Activated naive CD4-positive, alpha-beta T cell treated with anti-CD3 and anti-CD28 coated beads for 36 hours (primary cell): ENCODE data around the gene UPF1. TPM values are rescaled to one million over a fixed set of nuclear protein-coding genes. Genes with fewer than 3 reads are reported as not detected.
"Not testable (repeated sequence)": the region's sequence is repeated elsewhere in the genome, so short reads cannot be mapped to it uniquely, and the experiment has no call there.

Source experiments
- CTCF ChIA-PET: fragments of 350-600 bp; sonication (Branson Sonifier 250); formaldehyde crosslinking; loops from one replicate; lab custom pipeline; 2021; ENCODE audit warnings: antibody characterized with exemption; lab: Charles Lee
- DNase-seq: peaks from one replicate; pipeline ENCODE4 v3.0.0-alpha.2; 2020
- H3K27ac Mint-ChIP-seq: one replicate; pipeline ENCODE4 v1.8.0; 2021; ENCODE audit warnings: mild to moderate bottlenecking, mixed read lengths
- H3K27me3 Mint-ChIP-seq: one replicate; pipeline ENCODE4 v1.8.0; 2021; ENCODE audit warnings: low read depth, mixed read lengths
- H3K36me3 Mint-ChIP-seq: one replicate; pipeline ENCODE4 v1.8.0; 2021; ENCODE audit warnings: low read depth, mixed read lengths
- H3K4me1 Mint-ChIP-seq: one replicate; pipeline ENCODE4 v1.8.0; 2021; ENCODE audit warnings: low read depth, mixed read lengths
- H3K4me3 Mint-ChIP-seq: one replicate; pipeline ENCODE4 v1.8.0; 2021; ENCODE audit warnings: mild to moderate bottlenecking, moderate library complexity, mixed read lengths
- H3K9me3 Mint-ChIP-seq: one replicate; pipeline ENCODE4 v1.8.0; 2021; ENCODE audit warnings: mixed read lengths
- intact Hi-C: fragments of 100-400 bp; cut with micrococcal nuclease; formaldehyde crosslinking; loops from one replicate; pipeline ENCODE4 v1.15.1; 2023
- total RNA-seq, 2 experiments: library from RNA; stranded (reverse); gene quantifications; one replicate each; pipeline ENCODE4 v1.2.3, GENCODE V29; 2021

The UPF1 gene
- total RNA-seq, 2 experiments from 2014 or later = 95.0 to 105 TPM

- H3K4me1 Mint-ChIP-seq = peaks cover 53% of the 10 kb centered on the region
- not testable (repeated sequence) for DNase-seq, H3K27me3 Mint-ChIP-seq, H3K9me3 Mint-ChIP-seq
- intact Hi-C loops = loop anchor here (5.0 kb wide), 2 partner anchors 440 to 830 kb away; partner anchors contain the start of gene IL12RB1
- CTCF ChIA-PET = interaction anchor here (1.3 to 1.8 kb wide), 2 partner anchors 30 to 69 kb away, joined by 4 read pairs; no protein-coding TSS in a partner anchor
- peaks cover 21% of the 10 kb centered on the region for H3K36me3 Mint-ChIP-seq
- H3K4me3 Mint-ChIP-seq = peak overlapping the region; percentile 66
- H3K27ac Mint-ChIP-seq = peak overlapping the region; percentile 63
Observed at GRCh38 chr19:18917593-18917992, 85.8 kb downstream of the UPF1 start.

Other genes starting within 250 kb of the UPF1 start
- gene REX1BD, start 243.2 kb upstream of the UPF1 start, total RNA-seq = 10 to 100 TPM; 62.9 to 68.5 TPM
- gene CRLF1, start 225.2 kb upstream of the UPF1 start, total RNA-seq = not detected
- gene TMEM59L, start 219.1 kb upstream of the UPF1 start, total RNA-seq = under 1 TPM; 0.21 to 0.40 TPM
- 10 to 100 TPM in 1 of 2 experiments, 1 to 10 TPM in 1; 8.9 to 12.0 TPM for gene KLHL26, start 194.9 kb upstream of the UPF1 start, total RNA-seq
- 1 to 10 TPM; 4.0 to 4.2 TPM for gene CRTC1, start 148.3 kb upstream of the UPF1 start, total RNA-seq
- gene COMP, start 40.7 kb upstream of the UPF1 start, total RNA-seq = not detected
- gene CERS1, start 64.2 kb downstream of the UPF1 start, total RNA-seq = not detected
- gene COPE, start 87.4 kb downstream of the UPF1 start, total RNA-seq = 100 to 1,000 TPM; 199 to 200 TPM
- 10 to 100 TPM; 48.3 to 50.1 TPM for gene DDX49, start 87.8 kb downstream of the UPF1 start, total RNA-seq
- not detected for gene HOMER3, start 109.3 kb downstream of the UPF1 start, total RNA-seq
- 100 to 1,000 TPM; 149 to 154 TPM for gene SUGP2, start 201.6 kb downstream of the UPF1 start, total RNA-seq
- 10 to 100 TPM; 24.2 to 24.6 TPM for gene ARMC6, start 201.6 kb downstream of the UPF1 start, total RNA-seq
- gene SLC25A42, start 232.0 kb downstream of the UPF1 start, total RNA-seq = 1 to 10 TPM; 6.7 to 8.5 TPM